Osteoblast (primary cell): ENCODE measurements around the gene C14orf132. TPM values are rescaled to one million over a fixed set of nuclear protein-coding genes. Genes with fewer than 3 reads are reported as not detected.

ENCODE experiments used
- DNase-seq: peaks from one replicate; pipeline ENCODE4 v3.0.0; 2011; ENCODE audit warnings: low spot score, mixed read lengths; ENCODE audit not compliant: insufficient read length; ENCODE audit errors: missing footprints
- H2AFZ ChIP-seq: 2 replicates; pipeline ENCODE4 v1.6.0; 2011; ENCODE audit warnings: mild to moderate bottlenecking, low read length
- H3K27ac ChIP-seq: 2 replicates; pipeline ENCODE4 v1.5.1; 2011; ENCODE audit warnings: mild to moderate bottlenecking, low read depth, low read length, moderate library complexity
- H3K27me3 ChIP-seq: 2 replicates; pipeline ENCODE4 v1.6.0; 2012; ENCODE audit warnings: mild to moderate bottlenecking, control low read depth, inconsistent platforms, low read length, moderate library complexity; ENCODE audit not compliant: insufficient read depth
- H3K36me3 ChIP-seq: 2 replicates; pipeline ENCODE4 v1.5.1; 2011; ENCODE audit warnings: mild to moderate bottlenecking, low read length, control low read depth, moderate library complexity; ENCODE audit not compliant: insufficient read depth
- H3K4me1 ChIP-seq: 2 replicates; pipeline ENCODE4 v1.5.1; 2011; ENCODE audit warnings: mild to moderate bottlenecking, low read length, control low read depth, moderate library complexity; ENCODE audit not compliant: insufficient read depth
- H3K4me2 ChIP-seq: 2 replicates; pipeline ENCODE4 v1.6.0; 2011; ENCODE audit warnings: mild to moderate bottlenecking, low read length; ENCODE audit not compliant: insufficient read depth
- H3K4me3 ChIP-seq: fragments of 200-600 bp; sonication (generic); 3 replicates; pipeline ENCODE4 v1.5.1; 2012; ENCODE audit warnings: mild to moderate bottlenecking, low read length, inconsistent platforms; ENCODE audit not compliant: insufficient read depth
- H3K79me2 ChIP-seq: 2 replicates; pipeline ENCODE4 v1.6.0; 2012; ENCODE audit warnings: mild to moderate bottlenecking, low read length, control low read depth, inconsistent platforms; ENCODE audit not compliant: insufficient read depth
- H3K9me3 ChIP-seq: 2 replicates; pipeline ENCODE4 v1.5.1; 2011; ENCODE audit warnings: low read depth, low read length, control low read depth
- H4K20me1 ChIP-seq: 2 replicates; pipeline ENCODE4 v1.6.0; 2012; ENCODE audit warnings: mild to moderate bottlenecking, low read length, control low read depth; ENCODE audit not compliant: insufficient read depth
- CTCF ChIP-seq: IDR thresholded peaks from 2 replicates; pipeline ENCODE4 v1.5.1; 2011; ENCODE audit warnings: mild to moderate bottlenecking, low read depth, low read length, moderate library complexity; ENCODE audit errors: extremely low read depth
- total RNA-seq: library from RNA; depleted of rRNA; stranded (reverse); fragments of >200 nt; gene quantifications from 2 replicates; pipeline ENCODE4 v1.2.3, GENCODE V29; 2012

C14orf132 gene
- total RNA-seq, 1 donor, result 40.2 TPM

- Histone ChIP-seq H4K20me1 (no peaks in the 10 kb centered on the region), H3K4me2 (peak overlapping the region; percentile 40), H3K79me2 (no peaks in the 10 kb centered on the region), H2AFZ (peak overlapping the region; percentile 32), H3K27me3 (no peaks in the 10 kb centered on the region), H3K4me1 (peaks cover 48% of the 10 kb centered on the region), H3K4me3 (peak overlapping the region; percentile 8), H3K27ac (peak overlapping the region; percentile 93), H3K9me3 (no peaks in the 10 kb centered on the region), H3K36me3 (no peaks in the 10 kb centered on the region)
- peak; percentile 79 for DNase-seq
- no peak for TF ChIP-seq CTCF
These were observed 83.3 kb downstream of the C14orf132 start for GRCh38 chr14:96122496-96122895.

- TF ChIP-seq CTCF, result no peak
- H2AFZ ChIP-seq, result no peak overlapping the region
- H3K4me1 ChIP-seq, result peaks cover 34% of the 10 kb centered on the region
- no peaks in the 10 kb centered on the region for H3K79me2 ChIP-seq
- peak overlapping the region; percentile 4 for H3K27ac ChIP-seq
- no peaks in the 10 kb centered on the region for H3K36me3 ChIP-seq
- no peaks in the 10 kb centered on the region for H4K20me1 ChIP-seq
- no peak for DNase-seq
- no peaks in the 10 kb centered on the region for H3K27me3 ChIP-seq
- no peaks in the 10 kb centered on the region for H3K9me3 ChIP-seq
- H3K4me2 ChIP-seq, result no peak overlapping the region
- H3K4me3 ChIP-seq, result no peak overlapping the region
These were observed 86.4 kb downstream of the C14orf132 start for GRCh38 chr14:96125536-96125935.

GRCh38 chr14:96126339-96126782, 87.2 kb downstream of the C14orf132 start:
- H4K20me1 ChIP-seq, result no peaks in the 10 kb centered on the region
- DNase-seq, result no peak
- TF ChIP-seq CTCF, result no peak
- no peaks in the 10 kb centered on the region for H3K36me3 ChIP-seq
- no peak overlapping the region for H3K4me3 ChIP-seq
- no peaks in the 10 kb centered on the region for H3K9me3 ChIP-seq
- no peaks in the 10 kb centered on the region for H3K79me2 ChIP-seq
- no peak overlapping the region for H3K27ac ChIP-seq
- H3K4me1 ChIP-seq, result peaks cover 26% of the 10 kb centered on the region
- no peaks in the 10 kb centered on the region for H3K27me3 ChIP-seq
- H2AFZ ChIP-seq, result peak overlapping the region; percentile 58
- peak overlapping the region; percentile 28 for H3K4me2 ChIP-seq

- TF ChIP-seq CTCF, result no peak
- no peak overlapping the region for H3K4me2 ChIP-seq
- H3K79me2 ChIP-seq, result no peaks in the 10 kb centered on the region
- H3K9me3 ChIP-seq, result no peaks in the 10 kb centered on the region
- peaks cover 22% of the 10 kb centered on the region for H3K4me1 ChIP-seq
- H3K36me3 ChIP-seq, result no peaks in the 10 kb centered on the region
- DNase-seq, result no peak
- no peak overlapping the region for H2AFZ ChIP-seq
- H3K27me3 ChIP-seq, result no peaks in the 10 kb centered on the region
- no peak overlapping the region for H3K4me3 ChIP-seq
- H4K20me1 ChIP-seq, result no peaks in the 10 kb centered on the region
- H3K27ac ChIP-seq, result no peak overlapping the region
These were observed 87.7 kb downstream of the C14orf132 start for GRCh38 chr14:96126783-96127271.
